Neural cell (in vitro differentiated cells): Measurements from ENCODE around the gene IRF3. TPM values are rescaled to one million over a fixed set of nuclear protein-coding genes. Genes with fewer than 3 reads are reported as not detected.

Experiments used
- H2AFZ ChIP-seq: fragments of 200-600, 300-800 bp; sonication (generic), shearing (Covaris generic); 2 replicates; pipeline ENCODE4 v1.6.0; 2014; ENCODE audit warnings: low read depth, mild to moderate bottlenecking, antibody characterized with exemption, low read length, moderate library complexity
- H3F3A ChIP-seq: fragments of 200-600 bp; shearing (Covaris generic); 2 replicates; pipeline ENCODE4 v1.6.1; 2016; ENCODE audit warnings: mild to moderate bottlenecking, moderate library complexity, mixed read lengths, antibody characterized with exemption, low read length; ENCODE audit not compliant: insufficient read depth, poor library complexity, severe bottlenecking
- H3K27ac ChIP-seq: fragments of 200-600, 300-800 bp; sonication (generic), shearing (Covaris generic); 2 replicates; pipeline ENCODE4 v1.5.1; 2014; ENCODE audit warnings: mild to moderate bottlenecking, low read length, moderate library complexity
- H3K27me3 ChIP-seq: fragments of 300-800, 200-600 bp; sonication (generic), shearing (Covaris generic); 2 replicates; pipeline ENCODE4 v1.6.0; 2014; ENCODE audit warnings: mild to moderate bottlenecking, low read depth, low read length, moderate library complexity; ENCODE audit not compliant: insufficient read depth
- H3K36me3 ChIP-seq: fragments of 300-800, 200-600 bp; sonication (generic), shearing (Covaris generic); 2 replicates; pipeline ENCODE4 v1.5.1; 2014; ENCODE audit warnings: mild to moderate bottlenecking, antibody characterized with exemption, low read length, moderate library complexity; ENCODE audit not compliant: insufficient read depth
- H3K4me2 ChIP-seq: fragments of 300-800, 200-600 bp; sonication (generic), shearing (Covaris generic); 2 replicates; pipeline ENCODE4 v1.6.0; 2014; ENCODE audit warnings: mild to moderate bottlenecking, low read length
- H3K4me3 ChIP-seq: fragments of 300-800, 200-600 bp; sonication (generic), shearing (Covaris generic); 2 replicates; pipeline ENCODE4 v1.5.1; 2014; ENCODE audit warnings: mild to moderate bottlenecking, low read length, moderate library complexity
- H3K79me2 ChIP-seq: fragments of 200-600 bp; shearing (Covaris generic); replicated peaks from 2 replicates; pipeline ENCODE4 v1.6.0; 2014; ENCODE audit warnings: mild to moderate bottlenecking, low read length, moderate library complexity; ENCODE audit not compliant: insufficient read depth
- H3K9ac ChIP-seq: fragments of 300-800, 200-600 bp; sonication (generic), shearing (Covaris generic); 2 replicates; pipeline ENCODE4 v1.6.1; 2016; ENCODE audit warnings: mild to moderate bottlenecking, low read length, mixed read lengths
- H3K9me2 ChIP-seq: fragments of 200-600 bp; shearing (Covaris generic); 2 replicates; pipeline ENCODE4 v1.6.1; 2016; ENCODE audit warnings: mild to moderate bottlenecking, low read length, mixed read lengths; ENCODE audit not compliant: insufficient read depth
- H3K9me3 ChIP-seq: fragments of 200-600, 300-800 bp; sonication (generic), shearing (Covaris generic); 2 replicates; pipeline ENCODE4 v1.6.1; 2016; ENCODE audit warnings: mild to moderate bottlenecking, mixed run types, low read length, moderate library complexity, mixed read lengths
- H4K20me1 ChIP-seq: fragments of 200-600 bp; shearing (Covaris generic); 2 replicates; pipeline ENCODE4 v1.6.1; 2016; ENCODE audit warnings: mild to moderate bottlenecking, mixed run types; ENCODE audit not compliant: insufficient read depth
- EP300 ChIP-seq: fragments of 450-650 bp; conservative IDR thresholded peaks from 2 replicates; pipeline ENCODE4 v1.6.1; 2014; ENCODE audit warnings: antibody characterized with exemption, mild to moderate bottlenecking, moderate library complexity; ENCODE audit not compliant: poor library complexity, severe bottlenecking
- EZH2 ChIP-seq: fragments of 200-600, 300-800 bp; shearing (Covaris generic), sonication (generic); IDR thresholded peaks from 2 replicates; pipeline ENCODE4 v1.6.1; 2014; ENCODE audit warnings: antibody characterized with exemption, low read length, borderline replicate concordance, mild to moderate bottlenecking; ENCODE audit not compliant: insufficient read depth, poor library complexity, severe bottlenecking
- MXI1 ChIP-seq: fragments of 450-650 bp; conservative IDR thresholded peaks from 2 replicates; pipeline ENCODE4 v1.6.1; 2014; ENCODE audit warnings: antibody characterized with exemption, mild to moderate bottlenecking; ENCODE audit not compliant: poor library complexity, severe bottlenecking
- POLR2AphosphoS5 ChIP-seq: IDR thresholded peaks from 2 replicates; pipeline ENCODE4 v1.6.1; 2012
- RAD21 ChIP-seq: fragments of 450-650 bp; conservative IDR thresholded peaks from 2 replicates; pipeline ENCODE4 v1.6.1; 2014; ENCODE audit warnings: antibody characterized with exemption, mild to moderate bottlenecking, moderate library complexity
- SMC3 ChIP-seq: fragments of 450-650 bp; conservative IDR thresholded peaks from 2 replicates; pipeline ENCODE4 v1.6.1; 2014; ENCODE audit warnings: antibody characterized with exemption, mild to moderate bottlenecking, moderate library complexity; ENCODE audit not compliant: poor library complexity
- TAF1 ChIP-seq: IDR thresholded peaks from 2 replicates; pipeline ENCODE4 v1.6.1; 2012; ENCODE audit warnings: low read depth
- polyA plus RNA-seq: library from polyadenylated mRNA; depleted of rRNA; stranded (reverse); fragments of >200 nt; gene quantifications from 2 replicates; pipeline ENCODE4 v1.2.3, GENCODE V29; 2014
- TF ChIP-seq, protein P1 (sequence below): fragments of 450-650 bp; IDR thresholded peaks from 2 replicates; pipeline ENCODE4 v1.5.1; 2014; ENCODE audit warnings: antibody characterized with exemption, mild to moderate bottlenecking, moderate library complexity; ENCODE audit not compliant: poor library complexity, severe bottlenecking
- TF ChIP-seq, protein P2 (sequence below): IDR thresholded peaks from 2 replicates; pipeline ENCODE4 v1.6.1; 2012; ENCODE audit warnings: borderline replicate concordance

IRF3 gene
- polyA plus RNA-seq, 1 donor from 2014 or later: 39.4 TPM

DNA sequence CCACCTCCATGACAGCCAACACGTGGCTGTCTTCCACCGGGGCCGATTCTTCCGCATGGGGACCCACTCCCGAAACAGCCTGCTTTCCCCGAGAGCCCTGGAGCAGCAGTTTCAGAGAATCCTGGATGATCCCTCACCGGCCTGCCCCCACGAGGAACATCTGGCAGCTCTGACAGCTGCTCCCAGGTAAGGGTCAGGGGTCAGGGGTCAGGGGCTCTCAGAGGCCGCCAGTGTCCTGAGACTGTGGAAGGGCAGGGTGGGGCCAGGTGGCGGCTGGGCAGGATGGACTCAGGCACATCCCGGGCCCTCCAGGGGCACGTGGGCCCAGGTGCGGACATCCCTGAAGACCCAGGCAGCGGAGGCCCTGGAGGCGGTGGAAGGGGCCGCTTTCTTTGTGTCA lies 40.3 kb upstream of the IRF3 start:
- no peaks in the 10 kb centered on the region for H3F3A ChIP-seq
- H2AFZ ChIP-seq: no peak overlapping the region
- no peaks in the 10 kb centered on the region for H3K9me2 ChIP-seq
- no peaks in the 10 kb centered on the region for H4K20me1 ChIP-seq
- peaks cover 5% of the 10 kb centered on the region for H3K36me3 ChIP-seq
- no peak overlapping the region for H3K4me3 ChIP-seq
- no peak overlapping the region for H3K9ac ChIP-seq
- TF ChIP-seq RAD21 (no peak), MXI1 (no peak), TAF1 (no peak), SMC3 (no peak), EP300 (no peak), EZH2 (no peak), POLR2AphosphoS5 (no peak)
- TF ChIP-seq, protein P1, sequence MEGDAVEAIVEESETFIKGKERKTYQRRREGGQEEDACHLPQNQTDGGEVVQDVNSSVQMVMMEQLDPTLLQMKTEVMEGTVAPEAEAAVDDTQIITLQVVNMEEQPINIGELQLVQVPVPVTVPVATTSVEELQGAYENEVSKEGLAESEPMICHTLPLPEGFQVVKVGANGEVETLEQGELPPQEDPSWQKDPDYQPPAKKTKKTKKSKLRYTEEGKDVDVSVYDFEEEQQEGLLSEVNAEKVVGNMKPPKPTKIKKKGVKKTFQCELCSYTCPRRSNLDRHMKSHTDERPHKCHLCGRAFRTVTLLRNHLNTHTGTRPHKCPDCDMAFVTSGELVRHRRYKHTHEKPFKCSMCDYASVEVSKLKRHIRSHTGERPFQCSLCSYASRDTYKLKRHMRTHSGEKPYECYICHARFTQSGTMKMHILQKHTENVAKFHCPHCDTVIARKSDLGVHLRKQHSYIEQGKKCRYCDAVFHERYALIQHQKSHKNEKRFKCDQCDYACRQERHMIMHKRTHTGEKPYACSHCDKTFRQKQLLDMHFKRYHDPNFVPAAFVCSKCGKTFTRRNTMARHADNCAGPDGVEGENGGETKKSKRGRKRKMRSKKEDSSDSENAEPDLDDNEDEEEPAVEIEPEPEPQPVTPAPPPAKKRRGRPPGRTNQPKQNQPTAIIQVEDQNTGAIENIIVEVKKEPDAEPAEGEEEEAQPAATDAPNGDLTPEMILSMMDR: no peak
- TF ChIP-seq, protein P2, sequence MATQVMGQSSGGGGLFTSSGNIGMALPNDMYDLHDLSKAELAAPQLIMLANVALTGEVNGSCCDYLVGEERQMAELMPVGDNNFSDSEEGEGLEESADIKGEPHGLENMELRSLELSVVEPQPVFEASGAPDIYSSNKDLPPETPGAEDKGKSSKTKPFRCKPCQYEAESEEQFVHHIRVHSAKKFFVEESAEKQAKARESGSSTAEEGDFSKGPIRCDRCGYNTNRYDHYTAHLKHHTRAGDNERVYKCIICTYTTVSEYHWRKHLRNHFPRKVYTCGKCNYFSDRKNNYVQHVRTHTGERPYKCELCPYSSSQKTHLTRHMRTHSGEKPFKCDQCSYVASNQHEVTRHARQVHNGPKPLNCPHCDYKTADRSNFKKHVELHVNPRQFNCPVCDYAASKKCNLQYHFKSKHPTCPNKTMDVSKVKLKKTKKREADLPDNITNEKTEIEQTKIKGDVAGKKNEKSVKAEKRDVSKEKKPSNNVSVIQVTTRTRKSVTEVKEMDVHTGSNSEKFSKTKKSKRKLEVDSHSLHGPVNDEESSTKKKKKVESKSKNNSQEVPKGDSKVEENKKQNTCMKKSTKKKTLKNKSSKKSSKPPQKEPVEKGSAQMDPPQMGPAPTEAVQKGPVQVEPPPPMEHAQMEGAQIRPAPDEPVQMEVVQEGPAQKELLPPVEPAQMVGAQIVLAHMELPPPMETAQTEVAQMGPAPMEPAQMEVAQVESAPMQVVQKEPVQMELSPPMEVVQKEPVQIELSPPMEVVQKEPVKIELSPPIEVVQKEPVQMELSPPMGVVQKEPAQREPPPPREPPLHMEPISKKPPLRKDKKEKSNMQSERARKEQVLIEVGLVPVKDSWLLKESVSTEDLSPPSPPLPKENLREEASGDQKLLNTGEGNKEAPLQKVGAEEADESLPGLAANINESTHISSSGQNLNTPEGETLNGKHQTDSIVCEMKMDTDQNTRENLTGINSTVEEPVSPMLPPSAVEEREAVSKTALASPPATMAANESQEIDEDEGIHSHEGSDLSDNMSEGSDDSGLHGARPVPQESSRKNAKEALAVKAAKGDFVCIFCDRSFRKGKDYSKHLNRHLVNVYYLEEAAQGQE: no peak
- H3K27ac ChIP-seq: no peak overlapping the region
- no peaks in the 10 kb centered on the region for H3K9me3 ChIP-seq
- H3K4me2 ChIP-seq: no peak overlapping the region
- no peaks in the 10 kb centered on the region for H3K27me3 ChIP-seq
- H3K79me2 ChIP-seq: no peaks in the 10 kb centered on the region

DNA sequence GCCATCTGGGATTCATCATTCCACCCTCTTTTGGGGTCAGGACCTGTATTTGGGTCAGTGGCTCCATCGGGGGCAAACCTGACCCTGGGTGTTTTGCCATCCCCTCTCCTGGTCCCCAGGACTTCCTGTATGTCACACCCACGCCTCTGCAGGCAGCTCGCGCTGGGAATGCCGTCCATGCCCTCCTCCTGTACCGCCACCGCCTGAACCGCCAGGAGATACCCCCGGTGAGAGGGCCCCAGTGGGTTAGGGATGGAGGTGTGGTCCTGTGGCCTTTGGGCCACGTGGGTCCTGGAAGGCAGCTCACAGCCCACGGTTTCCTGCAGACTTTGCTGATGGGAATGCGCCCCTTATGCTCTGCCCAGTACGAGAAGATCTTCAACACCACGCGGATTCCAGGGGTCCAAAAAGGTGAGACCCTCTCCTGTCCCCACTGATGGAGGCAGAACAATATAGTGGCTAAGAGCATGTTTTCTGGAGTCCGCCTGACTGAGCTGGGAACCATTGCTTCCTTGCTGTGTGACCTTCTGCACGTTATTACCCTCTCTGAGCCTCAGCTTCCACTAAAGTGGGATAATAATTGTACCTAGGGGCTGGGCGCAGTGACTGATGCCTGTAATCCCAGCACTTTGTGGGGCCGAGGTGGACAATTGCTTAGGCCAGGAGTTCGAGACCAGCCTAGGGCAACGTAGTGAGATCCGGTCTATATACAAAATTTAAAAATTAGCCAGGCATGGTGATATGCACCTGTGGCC lies 39.4 kb upstream of the IRF3 start:
- no peak overlapping the region for H3K27ac ChIP-seq
- no peak overlapping the region for H3K4me3 ChIP-seq
- no peaks in the 10 kb centered on the region for H3K27me3 ChIP-seq
- H3K9me2 ChIP-seq: no peaks in the 10 kb centered on the region
- H3K79me2 ChIP-seq: no peaks in the 10 kb centered on the region
- no peak overlapping the region for H3K9ac ChIP-seq
- H3K4me2 ChIP-seq: no peak overlapping the region
- H3F3A ChIP-seq: no peaks in the 10 kb centered on the region
- H2AFZ ChIP-seq: no peak overlapping the region
- H4K20me1 ChIP-seq: no peaks in the 10 kb centered on the region
- TF ChIP-seq MXI1 (no peak), SMC3 (no peak), POLR2AphosphoS5 (no peak), EZH2 (no peak), TAF1 (no peak), EP300 (no peak), RAD21 (no peak)
- TF ChIP-seq, protein P2: no peak
- TF ChIP-seq, protein P1: no peak
- H3K9me3 ChIP-seq: no peaks in the 10 kb centered on the region
- H3K36me3 ChIP-seq: peaks cover 5% of the 10 kb centered on the region
